Measurements from ENCODE around the gene CDCP2. TPM values are rescaled to one million over a fixed set of nuclear protein-coding genes. Genes with fewer than 3 reads are reported as not detected.

The CDCP2 gene
- total RNA-seq, 1 donor from 2014 or later: not detected

GRCh38 chr1:54144366-54144765, 8.4 kb downstream of the CDCP2 start:
- Histone ChIP-seq H3K27ac (no peak overlapping the region), H3K27me3 (no peaks in the 10 kb centered on the region), H3K36me3 (no peaks in the 10 kb centered on the region), H3K4me3 (no peak overlapping the region), H3K4me1 (no peaks in the 10 kb centered on the region), H3K9me3 (no peaks in the 10 kb centered on the region)
- no peak for TF ChIP-seq CTCF (IDR thresholded peaks at IDR 0.05)
- no peak for DNase-seq (ENCODE audit: low spot score in 2 of 2)
- intact Hi-C loops (cut with DNase I): no loop called here

- Histone ChIP-seq H3K36me3 (no peaks in the 10 kb centered on the region), H3K4me1 (no peaks in the 10 kb centered on the region), H3K9me3 (no peaks in the 10 kb centered on the region), H3K27ac (no peak overlapping the region), H3K27me3 (no peaks in the 10 kb centered on the region), H3K4me3 (no peak overlapping the region)
- intact Hi-C loops (cut with DNase I): no loop called here
- DNase-seq (ENCODE audit: low spot score in 2 of 2): no peak
- TF ChIP-seq CTCF (IDR thresholded peaks at IDR 0.05): no peak
These were observed 10.5 kb downstream of the CDCP2 start for GRCh38 chr1:54142146-54142900.

GRCh38 chr1:54139711-54140110, 13.1 kb downstream of the CDCP2 start:
- no peak for TF ChIP-seq CTCF (IDR thresholded peaks at IDR 0.05)
- no peak overlapping the region for H3K4me3 ChIP-seq
- intact Hi-C loops (cut with DNase I): no loop called here
- H3K4me1 ChIP-seq: no peaks in the 10 kb centered on the region
- no peak for DNase-seq (ENCODE audit: low spot score in 2 of 2)
- H3K9me3 ChIP-seq: no peaks in the 10 kb centered on the region
- H3K36me3 ChIP-seq: no peaks in the 10 kb centered on the region
- no peak overlapping the region for H3K27ac ChIP-seq
- H3K27me3 ChIP-seq: no peaks in the 10 kb centered on the region

- H3K4me3 ChIP-seq: no peak overlapping the region
- H3K4me1 ChIP-seq: no peaks in the 10 kb centered on the region
- no peak overlapping the region for H3K27ac ChIP-seq
- H3K27me3 ChIP-seq: no peaks in the 10 kb centered on the region
- no peak for TF ChIP-seq CTCF (IDR thresholded peaks at IDR 0.05)
- intact Hi-C loops (cut with DNase I): no loop called here
- no peaks in the 10 kb centered on the region for H3K36me3 ChIP-seq
- H3K9me3 ChIP-seq: no peaks in the 10 kb centered on the region
- no peak for DNase-seq (ENCODE audit: low spot score in 2 of 2)
These were observed 13.8 kb downstream of the CDCP2 start for GRCh38 chr1:54138994-54139393.

- intact Hi-C loops (cut with DNase I): no loop called here
- H3K36me3 ChIP-seq: no peaks in the 10 kb centered on the region
- H3K27ac ChIP-seq: no peak overlapping the region
- TF ChIP-seq CTCF (IDR thresholded peaks at IDR 0.05): no peak
- H3K27me3 ChIP-seq: no peaks in the 10 kb centered on the region
- no peaks in the 10 kb centered on the region for H3K4me1 ChIP-seq
- H3K4me3 ChIP-seq: no peak overlapping the region
- H3K9me3 ChIP-seq: no peaks in the 10 kb centered on the region
- DNase-seq (ENCODE audit: low spot score in 2 of 2): no peak
These were observed 15.2 kb downstream of the CDCP2 start for GRCh38 chr1:54137534-54138061.

Data from ascending aorta (tissue), 2 donors.